Ectodermal cell (in vitro differentiated cells): Measurements from ENCODE around the gene ARMH4.

Experiments
- H3K27ac ChIP-seq: 2 replicates; pipeline ENCODE4 v1.7.0; 2013; ENCODE audit warnings: mild to moderate bottlenecking, low read depth, low read length; ENCODE audit not compliant: insufficient read depth, poor library complexity, severe bottlenecking
- H3K27me3 ChIP-seq: 2 replicates; pipeline ENCODE4 v1.7.0; 2013; ENCODE audit warnings: mild to moderate bottlenecking, low read length; ENCODE audit not compliant: insufficient read depth, control insufficient read depth, poor library complexity, severe bottlenecking
- H3K36me3 ChIP-seq: one replicate; pipeline ENCODE4 v1.7.0; 2013; ENCODE audit warnings: low read length; ENCODE audit not compliant: control insufficient read depth, insufficient read depth
- H3K4me1 ChIP-seq: one replicate; pipeline ENCODE4 v1.7.0; 2013; ENCODE audit warnings: low read length; ENCODE audit not compliant: control insufficient read depth, insufficient read depth
- H3K4me3 ChIP-seq: 2 replicates; pipeline ENCODE4 v1.7.0; 2013; ENCODE audit warnings: low read depth, low read length, control low read depth; ENCODE audit not compliant: insufficient read depth
- H3K9me3 ChIP-seq: 2 replicates; pipeline ENCODE4 v1.7.0; 2013; ENCODE audit warnings: mild to moderate bottlenecking, low read length, moderate library complexity; ENCODE audit not compliant: control insufficient read depth
- WGBS, 2 experiments: methylation state at CpG; one replicate each; pipeline ENCODE4 v1.1.7; 2013; ENCODE audit warnings: missing lambda C conversion rate in 2 of 2; 5-methylcytosine and 5-hydroxymethylcytosine counted together

The ARMH4 gene

GRCh38 chr14:57970594-57970993 lies 181.4 kb downstream of the ARMH4 start:
- no peak overlapping the region for H3K4me3 ChIP-seq
- no peaks in the 10 kb centered on the region for H3K36me3 ChIP-seq
- WGBS, 2 experiments, result 87 to 91% methylated on average over 3 of the region's 3 CpGs
- no peaks in the 10 kb centered on the region for H3K4me1 ChIP-seq
- no peaks in the 10 kb centered on the region for H3K9me3 ChIP-seq
- H3K27me3 ChIP-seq, result no peaks in the 10 kb centered on the region
- H3K27ac ChIP-seq, result no peak overlapping the region

GRCh38 chr14:57970175-57970574 lies 181.8 kb downstream of the ARMH4 start:
- no peaks in the 10 kb centered on the region for H3K4me1 ChIP-seq
- H3K27me3 ChIP-seq, result no peaks in the 10 kb centered on the region
- H3K9me3 ChIP-seq, result no peaks in the 10 kb centered on the region
- whole genome bisulfite sequencing, 2 experiments, result 92 to 94% methylated on average over 2 of the region's 2 CpGs
- H3K27ac ChIP-seq, result no peak overlapping the region
- no peak overlapping the region for H3K4me3 ChIP-seq
- H3K36me3 ChIP-seq, result no peaks in the 10 kb centered on the region

GRCh38 chr14:57963071-57963470 lies 188.9 kb downstream of the ARMH4 start:
- peak overlapping the region; percentile 22 for H3K27ac ChIP-seq
- peaks cover 25% of the 10 kb centered on the region for H3K4me1 ChIP-seq
- H3K36me3 ChIP-seq, result no peaks in the 10 kb centered on the region
- no peaks in the 10 kb centered on the region for H3K27me3 ChIP-seq
- H3K9me3 ChIP-seq, result no peaks in the 10 kb centered on the region
- no peak overlapping the region for H3K4me3 ChIP-seq
- WGBS, 2 experiments, result 92 to 95% methylated on average over 2 of the region's 2 CpGs

- Histone ChIP-seq H3K4me3 (no peak overlapping the region), H3K4me1 (peaks cover 25% of the 10 kb centered on the region), H3K9me3 (no peaks in the 10 kb centered on the region), H3K36me3 (no peaks in the 10 kb centered on the region), H3K27ac (peak overlapping the region; percentile 45), H3K27me3 (no peaks in the 10 kb centered on the region)
- WGBS, 2 experiments, result 44 to 47% methylated on average over 12 of the region's 12 CpGs
Measured at GRCh38 chr14:57962325-57963035, 189.5 kb downstream of the ARMH4 start.

- whole genome bisulfite sequencing, 2 experiments, result 54 to 63% methylated on average over 2 of the region's 2 CpGs
Measured at GRCh38 chr14:57961786-57962060, 190.3 kb downstream of the ARMH4 start.

GRCh38 chr14:57960946-57961785 lies 190.8 kb downstream of the ARMH4 start:
- Histone ChIP-seq H3K27ac (no peak overlapping the region), H3K4me1 (peaks cover 25% of the 10 kb centered on the region), H3K36me3 (no peaks in the 10 kb centered on the region), H3K9me3 (no peaks in the 10 kb centered on the region), H3K27me3 (no peaks in the 10 kb centered on the region), H3K4me3 (no peak overlapping the region)
- WGBS, 2 experiments, result 91 to 92% methylated on average over 15 to 16 of the region's 16 CpGs

More at GRCh38 chr14:57961786-57962060, 190.3 kb downstream of the ARMH4 start:
- Histone ChIP-seq H3K27ac (no peak overlapping the region), H3K4me1 (peaks cover 25% of the 10 kb centered on the region), H3K9me3 (no peaks in the 10 kb centered on the region), H3K4me3 (no peak overlapping the region), H3K36me3 (no peaks in the 10 kb centered on the region), H3K27me3 (no peaks in the 10 kb centered on the region)

- Histone ChIP-seq H3K27ac (no peak overlapping the region), H3K27me3 (no peaks in the 10 kb centered on the region), H3K9me3 (no peaks in the 10 kb centered on the region), H3K4me1 (peaks cover 18% of the 10 kb centered on the region), H3K4me3 (no peak overlapping the region), H3K36me3 (no peaks in the 10 kb centered on the region)
- 92 to 94% methylated on average over 2 of the region's 2 CpGs for WGBS, 2 experiments
Measured at GRCh38 chr14:57957441-57957840, 194.6 kb downstream of the ARMH4 start.
